Measurements from ENCODE around the gene BNIP3. TPM values are rescaled to one million over a fixed set of nuclear protein-coding genes. Genes with fewer than 3 reads are reported as not detected.

BNIP3 gene
- total RNA-seq, 1 donor: 48.4 TPM

GRCh38 chr10:132021504-132022143, 39.9 kb upstream of the BNIP3 start:
- no peak overlapping the region for H3K4me3 ChIP-seq (ENCODE audit: low read depth, low read length)
- no peak for TF ChIP-seq CTCF (IDR thresholded peaks at IDR 0.05; ENCODE audit: insufficient read depth, low read depth, low read length)
- DNase-seq (ENCODE audit: low read depth): no peak

- H3K4me3 ChIP-seq (ENCODE audit: low read depth, low read length): no peak overlapping the region
- no peak for TF ChIP-seq CTCF (IDR thresholded peaks at IDR 0.05; ENCODE audit: insufficient read depth, low read depth, low read length)
- DNase-seq (ENCODE audit: low read depth): no peak
Measured at GRCh38 chr10:132021046-132021445, 39.3 kb upstream of the BNIP3 start.

GRCh38 chr10:132020456-132020855, 38.7 kb upstream of the BNIP3 start:
- no peak for DNase-seq (ENCODE audit: low read depth)
- no peak overlapping the region for H3K4me3 ChIP-seq (ENCODE audit: low read depth, low read length)
- no peak for TF ChIP-seq CTCF (IDR thresholded peaks at IDR 0.05; ENCODE audit: insufficient read depth, low read depth, low read length)

GRCh38 chr10:132019366-132019765, 37.6 kb upstream of the BNIP3 start:
- no peak overlapping the region for H3K4me3 ChIP-seq (ENCODE audit: low read depth, low read length)
- no peak for TF ChIP-seq CTCF (IDR thresholded peaks at IDR 0.05; ENCODE audit: insufficient read depth, low read depth, low read length)
- DNase-seq (ENCODE audit: low read depth): no peak

GRCh38 chr10:132018446-132018845, 36.7 kb upstream of the BNIP3 start:
- TF ChIP-seq CTCF (IDR thresholded peaks at IDR 0.05; ENCODE audit: insufficient read depth, low read depth, low read length): no peak

GRCh38 chr10:132016514-132016913, 34.8 kb upstream of the BNIP3 start:
- H3K4me3 ChIP-seq (ENCODE audit: low read depth, low read length): no peak overlapping the region
- TF ChIP-seq CTCF (IDR thresholded peaks at IDR 0.05; ENCODE audit: insufficient read depth, low read depth, low read length): no peak
- no peak for DNase-seq (ENCODE audit: low read depth)

More at GRCh38 chr10:132018446-132018845, 36.7 kb upstream of the BNIP3 start:
- DNase-seq (ENCODE audit: low read depth): no peak
- H3K4me3 ChIP-seq (ENCODE audit: low read depth, low read length): no peak overlapping the region

- DNase-seq (ENCODE audit: low read depth): no peak
- no peak for TF ChIP-seq CTCF (IDR thresholded peaks at IDR 0.05; ENCODE audit: insufficient read depth, low read depth, low read length)
- H3K4me3 ChIP-seq (ENCODE audit: low read depth, low read length): no peak overlapping the region
Measured at GRCh38 chr10:132011445-132011844, 29.7 kb upstream of the BNIP3 start.
